Measurements from ENCODE around the gene RBM38. TPM values are rescaled to one million over a fixed set of nuclear protein-coding genes. Genes with fewer than 3 reads are reported as not detected.
"Not testable (repeated sequence)": the region's sequence is repeated elsewhere in the genome, so short reads cannot be mapped to it uniquely, and the experiment has no call there.

RBM38 gene
- total RNA-seq, 2 donors from 2014 or later, result 41.3 to 43.1 TPM

- H3K9ac ChIP-seq (ENCODE audit: low read depth in 2 of 2, low read length in 2 of 2), result no peak overlapping the region
Observed at GRCh38 chr20:57416296-57417022, 25.3 kb downstream of the RBM38 start.

DNA sequence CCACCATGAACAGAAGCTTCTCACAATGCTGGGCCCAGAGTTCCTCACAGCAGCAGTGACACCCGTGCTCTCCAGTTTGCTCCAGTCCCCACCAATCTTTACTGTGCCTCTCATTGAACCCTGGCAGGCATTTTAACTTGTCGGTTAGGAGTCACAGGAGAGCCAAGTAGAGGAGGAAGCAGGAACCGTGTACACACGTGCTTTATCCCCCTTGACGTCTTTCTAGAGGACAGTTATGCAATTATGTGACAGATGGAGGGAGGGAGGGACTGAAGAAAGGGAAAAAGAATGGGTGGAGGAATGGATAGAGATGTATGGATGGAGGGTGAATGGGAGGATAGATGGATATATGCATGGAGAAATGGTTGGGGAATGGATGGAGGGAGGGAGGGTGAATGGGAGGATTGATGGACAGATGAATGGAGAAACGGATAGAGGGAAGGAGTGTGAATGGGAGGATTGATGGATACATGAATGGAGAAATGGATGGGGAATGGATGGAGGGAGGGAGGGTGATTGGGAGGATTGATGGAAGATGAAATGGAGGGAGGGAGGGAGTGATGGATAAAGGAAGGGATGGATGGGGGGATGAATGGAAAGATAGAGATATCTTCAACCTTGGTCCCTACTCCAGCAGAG, 26.0 kb downstream of the RBM38 start:
- Histone ChIP-seq H3K4me1 (no peaks in the 10 kb centered on the region), H3K27ac (no peak overlapping the region), H3K9me3 (no peaks in the 10 kb centered on the region), H3K36me3 (no peaks in the 10 kb centered on the region), H3K4me3 (no peak overlapping the region), H3K27me3 (no peaks in the 10 kb centered on the region), H3K9ac (ENCODE audit: low read depth in 2 of 2, low read length in 2 of 2) (no peak overlapping the region)
- no peak for TF ChIP-seq CTCF (IDR thresholded peaks at IDR 0.05)
- intact Hi-C loops (cut with DNase I), result no loop called here
- DNase-seq, result no peak

More at GRCh38 chr20:57416296-57417022, 25.3 kb downstream of the RBM38 start:
- H3K9me3 ChIP-seq, result no peaks in the 10 kb centered on the region
- H3K4me3 ChIP-seq, result no peak overlapping the region
- DNase-seq, result no peak
- no peak for TF ChIP-seq CTCF (IDR thresholded peaks at IDR 0.05)
- H3K36me3 ChIP-seq, result no peaks in the 10 kb centered on the region
- intact Hi-C loops (cut with DNase I), result no loop called here
- no peak overlapping the region for H3K27ac ChIP-seq
- no peaks in the 10 kb centered on the region for H3K27me3 ChIP-seq
- no peaks in the 10 kb centered on the region for H3K4me1 ChIP-seq

DNA sequence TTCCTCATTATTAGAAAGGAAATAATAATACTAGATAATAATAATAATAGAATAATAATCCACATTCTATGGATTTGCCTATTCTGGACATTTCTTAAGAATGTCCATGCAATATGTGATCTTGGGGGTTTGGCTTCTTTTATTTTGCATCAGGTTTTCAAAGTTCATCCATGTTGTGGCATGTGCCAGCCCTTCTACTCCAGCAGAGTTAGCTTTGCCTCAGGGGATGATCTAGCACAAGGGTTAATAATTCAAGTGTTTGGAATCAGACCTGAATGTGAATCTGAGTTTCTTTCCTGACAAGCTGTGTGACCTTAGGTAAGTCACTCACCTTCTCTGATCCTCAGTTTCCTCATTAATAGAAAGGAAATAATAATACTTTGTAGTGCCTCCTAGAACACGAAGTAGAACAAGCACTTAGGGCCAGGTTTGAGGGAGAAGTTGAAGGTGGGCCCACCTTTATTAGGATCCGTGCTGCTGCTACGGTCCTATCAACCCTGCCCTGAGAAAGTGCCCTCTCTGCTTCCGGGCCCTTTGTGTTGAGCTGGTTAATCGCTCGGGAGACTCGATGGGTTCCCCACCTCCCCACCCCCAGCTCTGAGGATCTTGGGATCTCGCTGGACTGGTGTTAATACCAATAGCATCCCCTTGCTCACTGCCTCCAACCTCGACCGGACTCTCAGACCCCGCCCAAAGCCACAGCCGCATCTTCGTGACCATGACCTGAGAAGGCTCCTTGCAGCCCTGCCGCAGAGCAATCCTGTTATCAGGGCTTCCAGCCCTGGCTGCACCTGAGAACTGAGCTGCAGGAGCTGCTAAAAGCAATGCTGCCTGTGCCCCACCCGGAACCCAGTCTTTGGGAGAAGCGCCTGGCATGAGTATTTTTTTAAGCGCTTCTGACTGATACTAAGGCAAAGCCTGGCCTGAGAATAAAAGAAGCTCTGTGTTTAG, 26.9 kb downstream of the RBM38 start:
- intact Hi-C loops (cut with DNase I), result no loop called here
- H3K27ac ChIP-seq, result no peak overlapping the region
- TF ChIP-seq CTCF (IDR thresholded peaks at IDR 0.05), result no peak
- no peaks in the 10 kb centered on the region for H3K4me1 ChIP-seq
- no peaks in the 10 kb centered on the region for H3K9me3 ChIP-seq
- H3K9ac ChIP-seq (ENCODE audit: low read depth in 2 of 2, low read length in 2 of 2), result no peak overlapping the region
- H3K4me3 ChIP-seq, result no peak overlapping the region
- H3K27me3 ChIP-seq, result no peaks in the 10 kb centered on the region
- no peaks in the 10 kb centered on the region for H3K36me3 ChIP-seq
- DNase-seq, result no peak

GRCh38 chr20:57419479-57419878, 28.3 kb downstream of the RBM38 start:
- H3K9me3 ChIP-seq; H3K36me3 ChIP-seq; H3K4me3 ChIP-seq; H3K4me1 ChIP-seq; DNase-seq; intact Hi-C loops (cut with DNase I); H3K27ac ChIP-seq; H3K27me3 ChIP-seq; H3K9ac ChIP-seq (ENCODE audit: low read depth in 2 of 2, low read length in 2 of 2): not testable (repeated sequence)

GRCh38 chr20:57420571-57421252, 29.5 kb downstream of the RBM38 start:
- intact Hi-C loops (cut with DNase I), result no loop called here
- no peaks in the 10 kb centered on the region for H3K9me3 ChIP-seq
- no peaks in the 10 kb centered on the region for H3K27me3 ChIP-seq
- H3K4me1 ChIP-seq, result no peaks in the 10 kb centered on the region
- no peak for TF ChIP-seq CTCF (IDR thresholded peaks at IDR 0.05)
- no peaks in the 10 kb centered on the region for H3K36me3 ChIP-seq
- no peak overlapping the region for H3K27ac ChIP-seq
- no peak overlapping the region for H3K4me3 ChIP-seq
- no peak for DNase-seq
- H3K9ac ChIP-seq (ENCODE audit: low read depth in 2 of 2, low read length in 2 of 2), result no peak overlapping the region
